Right lobe of liver (tissue), 4 donors: ENCODE measurements around the gene GDF9.
A peak's percentile ranks its signal among the peaks of the same experiment; 100 is the strongest.

ENCODE experiments used
- POLR2A ChIP-seq: fragments of 450-650 bp; IDR thresholded peaks from one replicate; pipeline ENCODE4 v1.6.1; 2017; ENCODE audit warnings: antibody characterized with exemption, mild to moderate bottlenecking
- TF ChIP-seq, protein P1 (sequence below), 4 donors: fragments of 200-600 bp in 3 of 4; fragments of 450-650 bp in 1 of 4; IDR thresholded peaks; one replicate each; pipeline versions ENCODE4 v1.5.1 to v1.8.0; 2016 to 2022; ENCODE audit warnings: antibody characterized with exemption in 4 of 4, mild to moderate bottlenecking in 2 of 4
- donor health status: DM: no; HTN: no; CAD: no.
- donor health status: DM: no; HTN: no; CAD: no.
- donor health status: DM: no; HTN: yes; CAD: no.

DNA sequence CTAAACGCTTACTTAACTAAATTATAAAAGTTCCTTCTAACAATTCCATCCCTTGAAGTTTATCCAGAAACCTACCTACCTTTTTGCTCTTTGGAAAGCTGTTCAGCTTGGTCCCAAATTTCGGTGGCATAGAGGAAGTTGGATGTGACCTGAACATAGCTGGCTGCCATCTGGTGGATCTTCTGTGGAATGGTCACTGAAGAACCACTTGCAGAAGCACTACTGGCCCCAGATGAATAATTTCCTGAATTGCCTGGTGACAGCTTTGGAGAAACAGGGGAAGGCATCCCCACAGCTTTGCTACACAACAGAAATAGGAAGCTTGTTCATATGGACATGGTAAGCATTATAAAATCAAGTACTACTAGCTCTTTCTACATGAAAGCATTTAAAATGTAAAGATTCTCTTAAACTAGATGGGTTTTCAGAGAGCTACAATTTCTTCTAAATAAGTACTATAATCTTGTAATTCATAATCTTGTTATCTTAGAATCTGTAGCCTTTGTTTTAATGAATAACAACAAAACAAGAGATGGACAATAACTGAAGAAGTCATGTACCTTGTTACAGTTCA lies 17.1 kb upstream of the GDF9 start:
- TF ChIP-seq POLR2A = no peak
- TF ChIP-seq, protein P1, sequence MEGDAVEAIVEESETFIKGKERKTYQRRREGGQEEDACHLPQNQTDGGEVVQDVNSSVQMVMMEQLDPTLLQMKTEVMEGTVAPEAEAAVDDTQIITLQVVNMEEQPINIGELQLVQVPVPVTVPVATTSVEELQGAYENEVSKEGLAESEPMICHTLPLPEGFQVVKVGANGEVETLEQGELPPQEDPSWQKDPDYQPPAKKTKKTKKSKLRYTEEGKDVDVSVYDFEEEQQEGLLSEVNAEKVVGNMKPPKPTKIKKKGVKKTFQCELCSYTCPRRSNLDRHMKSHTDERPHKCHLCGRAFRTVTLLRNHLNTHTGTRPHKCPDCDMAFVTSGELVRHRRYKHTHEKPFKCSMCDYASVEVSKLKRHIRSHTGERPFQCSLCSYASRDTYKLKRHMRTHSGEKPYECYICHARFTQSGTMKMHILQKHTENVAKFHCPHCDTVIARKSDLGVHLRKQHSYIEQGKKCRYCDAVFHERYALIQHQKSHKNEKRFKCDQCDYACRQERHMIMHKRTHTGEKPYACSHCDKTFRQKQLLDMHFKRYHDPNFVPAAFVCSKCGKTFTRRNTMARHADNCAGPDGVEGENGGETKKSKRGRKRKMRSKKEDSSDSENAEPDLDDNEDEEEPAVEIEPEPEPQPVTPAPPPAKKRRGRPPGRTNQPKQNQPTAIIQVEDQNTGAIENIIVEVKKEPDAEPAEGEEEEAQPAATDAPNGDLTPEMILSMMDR (IDR thresholded peaks at IDR 0.05) = peak; percentile 50 to 75 (median 58)
